Glutamatergic neuron (in vitro differentiated cells): ENCODE results near the gene XRCC6. TPM values are rescaled to one million over a fixed set of nuclear protein-coding genes. Genes with fewer than 3 reads are reported as not detected.

ENCODE experiments used
- DNase-seq: peaks from one replicate; pipeline ENCODE4 v3.0.0; 2022
- H3K27ac Mint-ChIP-seq: one replicate; pipeline ENCODE4 v1.8.0; 2020; ENCODE audit warnings: mild to moderate bottlenecking, mixed read lengths, inconsistent platforms; ENCODE audit not compliant: unreplicated experiment
- H3K27me3 Mint-ChIP-seq: one replicate; pipeline ENCODE4 v1.8.0; 2020; ENCODE audit warnings: mild to moderate bottlenecking, moderate library complexity, mixed read lengths, inconsistent platforms; ENCODE audit not compliant: unreplicated experiment
- H3K36me3 Mint-ChIP-seq: one replicate; pipeline ENCODE4 v1.8.0; 2020; ENCODE audit warnings: mild to moderate bottlenecking, mixed read lengths, inconsistent platforms; ENCODE audit not compliant: unreplicated experiment
- H3K4me1 Mint-ChIP-seq: one replicate; pipeline ENCODE4 v1.8.0; 2020; ENCODE audit warnings: mild to moderate bottlenecking, low read depth, mixed read lengths, inconsistent platforms; ENCODE audit not compliant: unreplicated experiment
- H3K4me3 Mint-ChIP-seq: one replicate; pipeline ENCODE4 v1.8.0; 2020; ENCODE audit warnings: mild to moderate bottlenecking, mixed read lengths, inconsistent platforms; ENCODE audit not compliant: unreplicated experiment
- H3K9me3 Mint-ChIP-seq: one replicate; pipeline ENCODE4 v1.8.0; 2020; ENCODE audit warnings: mild to moderate bottlenecking, moderate library complexity, mixed read lengths, inconsistent platforms; ENCODE audit not compliant: unreplicated experiment
- total RNA-seq: library from RNA; stranded (reverse); fragmentation: NEBNext Ultra II Directional; extraction: Animal tissue kit (Norgen Biotek cat#: 25700); gene quantifications from one replicate; pipeline ENCODE4 v1.2.1, GENCODE V29; 2021; ENCODE audit not compliant: unreplicated experiment
- TF ChIP-seq, protein P1 (sequence below): fragments of 200-600 bp; sonication (generic); IDR thresholded peaks from one replicate; pipeline ENCODE4 v1.5.0; 2021; ENCODE audit not compliant: partially characterized antibody, unreplicated experiment

XRCC6 gene
- total RNA-seq, 1 donor from 2014 or later = 155 TPM

GRCh38 chr22:41575533-41575932 lies 45.6 kb upstream of the XRCC6 start:
- DNase-seq = no peak

GRCh38 chr22:41576877-41577276 lies 44.2 kb upstream of the XRCC6 start:
- H3K4me1 Mint-ChIP-seq = peaks cover 5% of the 10 kb centered on the region
- peaks cover 4% of the 10 kb centered on the region for H3K9me3 Mint-ChIP-seq
- peak; percentile 71 for DNase-seq
- no peaks in the 10 kb centered on the region for H3K36me3 Mint-ChIP-seq
- TF ChIP-seq, protein P1, sequence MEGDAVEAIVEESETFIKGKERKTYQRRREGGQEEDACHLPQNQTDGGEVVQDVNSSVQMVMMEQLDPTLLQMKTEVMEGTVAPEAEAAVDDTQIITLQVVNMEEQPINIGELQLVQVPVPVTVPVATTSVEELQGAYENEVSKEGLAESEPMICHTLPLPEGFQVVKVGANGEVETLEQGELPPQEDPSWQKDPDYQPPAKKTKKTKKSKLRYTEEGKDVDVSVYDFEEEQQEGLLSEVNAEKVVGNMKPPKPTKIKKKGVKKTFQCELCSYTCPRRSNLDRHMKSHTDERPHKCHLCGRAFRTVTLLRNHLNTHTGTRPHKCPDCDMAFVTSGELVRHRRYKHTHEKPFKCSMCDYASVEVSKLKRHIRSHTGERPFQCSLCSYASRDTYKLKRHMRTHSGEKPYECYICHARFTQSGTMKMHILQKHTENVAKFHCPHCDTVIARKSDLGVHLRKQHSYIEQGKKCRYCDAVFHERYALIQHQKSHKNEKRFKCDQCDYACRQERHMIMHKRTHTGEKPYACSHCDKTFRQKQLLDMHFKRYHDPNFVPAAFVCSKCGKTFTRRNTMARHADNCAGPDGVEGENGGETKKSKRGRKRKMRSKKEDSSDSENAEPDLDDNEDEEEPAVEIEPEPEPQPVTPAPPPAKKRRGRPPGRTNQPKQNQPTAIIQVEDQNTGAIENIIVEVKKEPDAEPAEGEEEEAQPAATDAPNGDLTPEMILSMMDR = peak; percentile 39
- H3K27me3 Mint-ChIP-seq = peaks cover 4% of the 10 kb centered on the region
- no peak overlapping the region for H3K4me3 Mint-ChIP-seq
- H3K27ac Mint-ChIP-seq = peak overlapping the region; percentile 48

More at GRCh38 chr22:41575533-41575932, 45.6 kb upstream of the XRCC6 start:
- TF ChIP-seq, protein P1 = no peak
- no peaks in the 10 kb centered on the region for H3K36me3 Mint-ChIP-seq
- H3K9me3 Mint-ChIP-seq = peaks cover 4% of the 10 kb centered on the region
- peaks cover 5% of the 10 kb centered on the region for H3K4me1 Mint-ChIP-seq
- H3K4me3 Mint-ChIP-seq = no peak overlapping the region
- H3K27me3 Mint-ChIP-seq = peaks cover 6% of the 10 kb centered on the region
- H3K27ac Mint-ChIP-seq = no peak overlapping the region

GRCh38 chr22:41578114-41578513 lies 43.0 kb upstream of the XRCC6 start:
- Mint-ChIP-seq H3K36me3 (no peaks in the 10 kb centered on the region), H3K9me3 (no peaks in the 10 kb centered on the region), H3K27ac (no peak overlapping the region), H3K4me3 (no peak overlapping the region), H3K4me1 (peaks cover 5% of the 10 kb centered on the region), H3K27me3 (peaks cover 5% of the 10 kb centered on the region)
- TF ChIP-seq, protein P1 = no peak
- no peak for DNase-seq

GRCh38 chr22:41578818-41579217 lies 42.3 kb upstream of the XRCC6 start:
- Mint-ChIP-seq H3K27me3 (peaks cover 7% of the 10 kb centered on the region), H3K27ac (no peak overlapping the region), H3K36me3 (no peaks in the 10 kb centered on the region), H3K4me3 (no peak overlapping the region), H3K4me1 (peaks cover 5% of the 10 kb centered on the region), H3K9me3 (no peaks in the 10 kb centered on the region)
- DNase-seq = no peak
- TF ChIP-seq, protein P1 = no peak

- H3K9me3 Mint-ChIP-seq = peaks cover 2% of the 10 kb centered on the region
- H3K4me3 Mint-ChIP-seq = no peak overlapping the region
- H3K4me1 Mint-ChIP-seq = peaks cover 5% of the 10 kb centered on the region
- TF ChIP-seq, protein P1 = no peak
- no peak for DNase-seq
- no peak overlapping the region for H3K27ac Mint-ChIP-seq
- no peaks in the 10 kb centered on the region for H3K36me3 Mint-ChIP-seq
- peaks cover 7% of the 10 kb centered on the region for H3K27me3 Mint-ChIP-seq
Measured at GRCh38 chr22:41579297-41579996, 41.6 kb upstream of the XRCC6 start.
